Activated T-cell treated with anti-CD3 and anti-CD28 coated beads, Interleukin-2, amount 50 U/mL, for 1 hour (primary cell): Measurements from ENCODE around the gene CPNE1.

ENCODE experiments used
- DNase-seq: peaks from one replicate; pipeline ENCODE4 v3.0.0-alpha.2; 2020

CPNE1 gene

GRCh38 chr20:35652641-35653429, 11.9 kb downstream of the CPNE1 start:
- no peak for DNase-seq

- DNase-seq, result no peak
Measured at GRCh38 chr20:35651958-35652357, 12.7 kb downstream of the CPNE1 start.

- no peak for DNase-seq
Measured at GRCh38 chr20:35650632-35651031, 14.1 kb downstream of the CPNE1 start.

GRCh38 chr20:35648836-35649235, 15.9 kb downstream of the CPNE1 start:
- no peak for DNase-seq

- no peak for DNase-seq
Measured at GRCh38 chr20:35644806-35645205, 19.9 kb downstream of the CPNE1 start.

GRCh38 chr20:35643045-35643444, 21.7 kb downstream of the CPNE1 start:
- no peak for DNase-seq

GRCh38 chr20:35641743-35642142, 23.0 kb downstream of the CPNE1 start:
- DNase-seq, result no peak

GRCh38 chr20:35640724-35641123, 24.0 kb downstream of the CPNE1 start:
- DNase-seq, result no peak

- no peak for DNase-seq
Measured at GRCh38 chr20:35638751-35639150, 25.9 kb downstream of the CPNE1 start.

- no peak for DNase-seq
Measured at GRCh38 chr20:35637276-35637675, 27.4 kb downstream of the CPNE1 start.

GRCh38 chr20:35636095-35636494, 28.6 kb downstream of the CPNE1 start:
- no peak for DNase-seq

- DNase-seq, result no peak
Measured at GRCh38 chr20:35635652-35636051, 29.0 kb downstream of the CPNE1 start.

GRCh38 chr20:35632539-35633115, 32.1 kb downstream of the CPNE1 start:
- DNase-seq, result no peak

GRCh38 chr20:35630636-35631035, 34.1 kb downstream of the CPNE1 start:
- DNase-seq, result no peak

GRCh38 chr20:35629427-35630145, 35.1 kb downstream of the CPNE1 start:
- no peak for DNase-seq

GRCh38 chr20:35627121-35627520, 37.6 kb downstream of the CPNE1 start:
- DNase-seq, result no peak

- no peak for DNase-seq
Measured at GRCh38 chr20:35626386-35627001, 38.2 kb downstream of the CPNE1 start.

GRCh38 chr20:35625584-35626385, 38.9 kb downstream of the CPNE1 start:
- DNase-seq, result no peak

GRCh38 chr20:35621560-35621946, 43.1 kb downstream of the CPNE1 start:
- DNase-seq, result no peak

GRCh38 chr20:35620818-35621559, 43.7 kb downstream of the CPNE1 start:
- DNase-seq, result no peak

GRCh38 chr20:35619196-35620095, 45.3 kb downstream of the CPNE1 start:
- DNase-seq, result peak; percentile 81
